SK-N-SH (cell line): ENCODE results near the gene RAPGEF4. TPM values are rescaled to one million over a fixed set of nuclear protein-coding genes. Genes with fewer than 3 reads are reported as not detected.

Experiments
- CTCF ChIA-PET: fragments of 300-600, 350-600 bp; formaldehyde crosslinking; extraction: SDS; loops from one replicate; lab custom pipeline; 2021; lab: Yijun Ruan, JAX
- POLR2A ChIA-PET: fragments of 350-600 bp; sonication (Branson Sonifier 250); formaldehyde crosslinking; extraction: SDS; loops from one replicate; lab custom pipeline; 2020; ENCODE audit warnings: antibody characterized with exemption, inconsistent platforms; lab: Yijun Ruan, JAX
- DNase-seq: peaks from one replicate; pipeline ENCODE4 v3.0.0; 2012
- H2AFZ ChIP-seq: fragments of 200-600 bp; sonication (generic); 2 replicates; pipeline ENCODE4 v1.8.1; 2016; ENCODE audit warnings: antibody characterized with exemption, mild to moderate bottlenecking, low read depth
- H3F3A ChIP-seq: fragments of 200-600 bp; sonication (generic); replicated peaks from 2 replicates; pipeline ENCODE3; 2016; ENCODE audit warnings: antibody characterized with exemption, mild to moderate bottlenecking; ENCODE audit not compliant: insufficient read depth
- H3K27ac ChIP-seq, 2 experiments: fragments of 200-500 bp in 1 of 2; fragments of 200-600 bp in 1 of 2; sonication (Bioruptor generic) in 1 of 2; sonication (generic), shearing (Covaris generic) in 1 of 2; 2 replicates each; pipeline versions ENCODE4 v1.5.1 to v1.6.1; 2014 to 2016; ENCODE audit warnings: low read depth in 2 of 2, inconsistent platforms in 1 of 2, low read length in 1 of 2, mild to moderate bottlenecking in 1 of 2, mixed read lengths in 1 of 2
- H3K27me3 ChIP-seq: fragments of 200-600 bp; sonication (generic), shearing (Covaris generic); 2 replicates; pipeline ENCODE4 v1.6.1; 2016; ENCODE audit warnings: mixed run types; ENCODE audit not compliant: insufficient read depth
- H3K36me3 ChIP-seq, 2 experiments: fragments of 200-500 bp in 1 of 2; fragments of 200-600 bp in 1 of 2; sonication (Bioruptor generic) in 1 of 2; sonication (generic) in 1 of 2; replicated peaks in 1 of 2; 2 replicates each; pipeline versions ENCODE3 to v1.5.1; 2014 to 2016; ENCODE audit warnings: low read length in 1 of 2, mild to moderate bottlenecking in 1 of 2; ENCODE audit not compliant: insufficient read depth in 2 of 2, control insufficient read depth in 1 of 2
- H3K4me1 ChIP-seq, 2 experiments: fragments of 200-500 bp in 1 of 2; fragments of 200-600 bp in 1 of 2; sonication (Bioruptor generic) in 1 of 2; sonication (generic), shearing (Covaris generic) in 1 of 2; 2 replicates each; pipeline versions ENCODE4 v1.5.1 to v1.6.1; 2014 to 2016; ENCODE audit warnings: low read depth in 1 of 2, low read length in 1 of 2, mixed run types in 1 of 2; ENCODE audit not compliant: insufficient read depth in 2 of 2, control insufficient read depth in 1 of 2
- H3K4me2 ChIP-seq: fragments of 200-600 bp; sonication (generic), shearing (Covaris generic); 2 replicates; pipeline ENCODE4 v1.6.1; 2017; ENCODE audit warnings: mixed run types
- H3K4me3 ChIP-seq, 2 experiments: fragments of 200-500 bp in 1 of 2; fragments of 200-600 bp in 1 of 2; sonication (Bioruptor generic) in 1 of 2; sonication (generic), shearing (Covaris generic) in 1 of 2; 2 replicates each; pipeline versions ENCODE4 v1.5.1 to v1.8.1; 2014 to 2016; ENCODE audit warnings: low read depth in 2 of 2, inconsistent platforms in 1 of 2, low read length in 1 of 2, mild to moderate bottlenecking in 1 of 2, mixed read lengths in 1 of 2, moderate library complexity in 1 of 2
- H3K79me2 ChIP-seq: fragments of 200-600 bp; sonication (generic); 2 replicates; pipeline ENCODE4 v1.8.1; 2017; ENCODE audit warnings: mild to moderate bottlenecking; ENCODE audit not compliant: insufficient read depth
- H3K9ac ChIP-seq: fragments of 200-600 bp; sonication (generic); 2 replicates; pipeline ENCODE4 v1.6.1; 2017; ENCODE audit warnings: mixed run types
- H3K9me2 ChIP-seq: fragments of 200-600 bp; sonication (generic); 2 replicates; pipeline ENCODE4 v1.6.1; 2017; ENCODE audit warnings: mixed run types
- H3K9me3 ChIP-seq: fragments of 200-600 bp; sonication (generic); 2 replicates; pipeline ENCODE4 v1.6.1; 2017; ENCODE audit warnings: mixed run types, mild to moderate bottlenecking, moderate library complexity
- H4K20me1 ChIP-seq: fragments of 200-600 bp; sonication (generic); 2 replicates; pipeline ENCODE4 v1.6.1; 2017; ENCODE audit warnings: mild to moderate bottlenecking, mixed run types; ENCODE audit not compliant: insufficient read depth
- ELF1 ChIP-seq: IDR thresholded peaks from 2 replicates; pipeline ENCODE4 v1.4.0; 2012
- EP300 ChIP-seq, 2 experiments: IDR thresholded peaks; 2 replicates each; pipeline versions ENCODE4 v1.4.0 to v1.6.1; 2012; ENCODE audit warnings: borderline replicate concordance in 1 of 2, low read depth in 1 of 2, low read length in 1 of 2
- FOXJ3 ChIP-seq: sonication (generic); formaldehyde crosslinking; IDR thresholded peaks from 2 replicates; pipeline ENCODE4 v1.5.1; 2020; ENCODE audit warnings: mild to moderate bottlenecking, missing genetic modification reagents
- FOXM1 ChIP-seq: IDR thresholded peaks from 2 replicates; pipeline ENCODE4 v1.4.0; 2012; ENCODE audit warnings: low read depth, mild to moderate bottlenecking
- GATA2 ChIP-seq: sonication (generic); formaldehyde crosslinking; IDR thresholded peaks from 2 replicates; pipeline ENCODE4 v1.5.0; 2020; ENCODE audit warnings: mild to moderate bottlenecking, missing genetic modification reagents
- JUND ChIP-seq: IDR thresholded peaks from 2 replicates; pipeline ENCODE4 v1.4.0; 2012
- MEF2A ChIP-seq: IDR thresholded peaks from 2 replicates; pipeline ENCODE4 v1.4.0; 2012; ENCODE audit warnings: low read depth, borderline replicate concordance
- SMC3 ChIP-seq: IDR thresholded peaks from 2 replicates; pipeline ENCODE4 v1.6.1; 2012; ENCODE audit warnings: low read depth, low read length, improper control_type of control experiment
- TAF1 ChIP-seq: IDR thresholded peaks from 2 replicates; pipeline ENCODE4 v1.6.1; 2012; ENCODE audit warnings: low read depth, mild to moderate bottlenecking, low read length, moderate library complexity, borderline replicate concordance
- TCF12 ChIP-seq: IDR thresholded peaks from 2 replicates; pipeline ENCODE4 v1.4.0; 2012
- WGBS: methylation state at CpG from one replicate; pipeline ENCODE4 v1.1.6; 2017; ENCODE audit warnings: low lambda C conversion rate; 5-methylcytosine and 5-hydroxymethylcytosine counted together
- polyA plus RNA-seq, 3 experiments: library from polyadenylated mRNA; depleted of rRNA; stranded (reverse); fragments of >200 nt; gene quantifications; 2 replicates each; pipeline ENCODE4 v1.2.3, GENCODE V29; 2012
- TF ChIP-seq, protein P1 (sequence below): fragments of 200-600 bp; sonication (generic); IDR thresholded peaks from 2 replicates; pipeline ENCODE4 v1.6.1; 2017; ENCODE audit warnings: antibody characterized with exemption, mild to moderate bottlenecking, moderate library complexity
- TF ChIP-seq, protein P2 (sequence below): IDR thresholded peaks from 2 replicates; pipeline ENCODE4 v1.4.0; 2012; ENCODE audit warnings: low read depth, borderline replicate concordance
- TF ChIP-seq, protein P3 (sequence below): IDR thresholded peaks from 2 replicates; pipeline ENCODE4 v1.4.0; 2012; ENCODE audit warnings: low read depth
- TF ChIP-seq, protein P4 (sequence below): IDR thresholded peaks from 2 replicates; pipeline ENCODE4; 2012

RAPGEF4 gene
- polyA plus RNA-seq, 1 of the 3 experiments (the other 2 are of a cell fraction) = 0.30 TPM

DNA sequence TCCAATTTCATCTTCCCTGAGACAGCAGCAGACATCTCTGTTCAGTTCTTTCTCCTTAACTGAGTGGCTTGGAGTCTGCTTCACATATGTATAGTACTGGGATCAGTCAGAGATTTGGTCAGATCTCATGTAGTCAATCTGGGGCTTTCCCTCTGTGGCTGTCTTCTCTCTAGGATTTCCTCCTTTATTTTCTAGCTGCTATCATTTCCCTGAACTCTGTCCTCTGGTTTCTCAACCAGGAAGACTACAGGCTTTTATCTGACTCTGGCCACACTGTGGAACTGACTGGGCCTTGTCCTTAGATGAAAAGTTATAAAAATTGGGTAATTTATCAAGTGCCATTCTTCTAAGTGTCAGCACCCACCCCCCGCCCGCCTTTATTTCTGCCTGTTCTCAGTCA, 121.0 kb downstream of the RAPGEF4 start:
- Histone ChIP-seq H3K9me2 (no peaks in the 10 kb centered on the region), H3K79me2 (no peaks in the 10 kb centered on the region), H3K9me3 (no peaks in the 10 kb centered on the region), H3K27me3 (no peaks in the 10 kb centered on the region), H3K4me1 (peaks cover 5 to 27% of the 10 kb centered on the region in 2 experiments; a peak in 2 of 4 replicates), H2AFZ (no peak overlapping the region), H3K4me2 (no peak overlapping the region), H3F3A (no peaks in the 10 kb centered on the region), H3K4me3 (no peak overlapping the region), H3K36me3 (no peaks in the 10 kb centered on the region), H3K9ac (no peak overlapping the region), H4K20me1 (no peaks in the 10 kb centered on the region), H3K27ac (peak overlapping the region in 1 of 2 experiments; percentile 79; a peak in 2 of 4 replicates)
- 91% methylated on average over 2 of the region's 2 CpGs for WGBS
- POLR2A ChIA-PET = no interaction called here
- no peak for DNase-seq
- TF ChIP-seq, protein P1, sequence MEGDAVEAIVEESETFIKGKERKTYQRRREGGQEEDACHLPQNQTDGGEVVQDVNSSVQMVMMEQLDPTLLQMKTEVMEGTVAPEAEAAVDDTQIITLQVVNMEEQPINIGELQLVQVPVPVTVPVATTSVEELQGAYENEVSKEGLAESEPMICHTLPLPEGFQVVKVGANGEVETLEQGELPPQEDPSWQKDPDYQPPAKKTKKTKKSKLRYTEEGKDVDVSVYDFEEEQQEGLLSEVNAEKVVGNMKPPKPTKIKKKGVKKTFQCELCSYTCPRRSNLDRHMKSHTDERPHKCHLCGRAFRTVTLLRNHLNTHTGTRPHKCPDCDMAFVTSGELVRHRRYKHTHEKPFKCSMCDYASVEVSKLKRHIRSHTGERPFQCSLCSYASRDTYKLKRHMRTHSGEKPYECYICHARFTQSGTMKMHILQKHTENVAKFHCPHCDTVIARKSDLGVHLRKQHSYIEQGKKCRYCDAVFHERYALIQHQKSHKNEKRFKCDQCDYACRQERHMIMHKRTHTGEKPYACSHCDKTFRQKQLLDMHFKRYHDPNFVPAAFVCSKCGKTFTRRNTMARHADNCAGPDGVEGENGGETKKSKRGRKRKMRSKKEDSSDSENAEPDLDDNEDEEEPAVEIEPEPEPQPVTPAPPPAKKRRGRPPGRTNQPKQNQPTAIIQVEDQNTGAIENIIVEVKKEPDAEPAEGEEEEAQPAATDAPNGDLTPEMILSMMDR = no peak
- TF ChIP-seq ELF1 (no peak), JUND (no peak), SMC3 (no peak), TAF1 (no peak), TCF12 (no peak), FOXJ3 (CRISPR knock-in tag) (no peak)
- TF ChIP-seq, protein P2, sequence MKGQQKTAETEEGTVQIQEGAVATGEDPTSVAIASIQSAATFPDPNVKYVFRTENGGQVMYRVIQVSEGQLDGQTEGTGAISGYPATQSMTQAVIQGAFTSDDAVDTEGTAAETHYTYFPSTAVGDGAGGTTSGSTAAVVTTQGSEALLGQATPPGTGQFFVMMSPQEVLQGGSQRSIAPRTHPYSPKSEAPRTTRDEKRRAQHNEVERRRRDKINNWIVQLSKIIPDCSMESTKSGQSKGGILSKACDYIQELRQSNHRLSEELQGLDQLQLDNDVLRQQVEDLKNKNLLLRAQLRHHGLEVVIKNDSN = no peak
- TF ChIP-seq, protein P3, sequence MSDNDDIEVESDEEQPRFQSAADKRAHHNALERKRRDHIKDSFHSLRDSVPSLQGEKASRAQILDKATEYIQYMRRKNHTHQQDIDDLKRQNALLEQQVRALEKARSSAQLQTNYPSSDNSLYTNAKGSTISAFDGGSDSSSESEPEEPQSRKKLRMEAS = no peak
- CTCF ChIA-PET = interaction anchor here (9.5 kb wide), 1 partner anchor 75 kb away, joined by 98 read pairs; no protein-coding TSS in a partner anchor

DNA sequence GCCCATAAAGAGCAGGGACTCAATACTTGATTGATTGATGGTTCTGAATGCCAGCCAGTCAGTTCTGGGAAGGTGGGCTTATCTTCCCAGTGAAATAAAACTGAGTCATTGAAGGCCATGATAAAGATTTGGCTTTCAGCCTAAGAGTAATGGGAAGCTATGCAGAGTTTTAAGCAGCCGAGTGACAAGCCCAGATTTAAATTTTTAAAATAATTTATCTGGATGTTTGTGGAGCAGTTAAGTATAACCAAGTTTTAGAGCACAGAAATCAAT, 122.8 kb downstream of the RAPGEF4 start:
- no peaks in the 10 kb centered on the region for H4K20me1 ChIP-seq
- ChIA-PET CTCF (interaction anchor here (1.6 to 9.5 kb wide), 4 partner anchors 45 to 73 kb away, joined by 3 to 98 read pairs (median 14); no protein-coding TSS in a partner anchor), POLR2A (interaction anchor here (0.8 kb wide), 1 partner anchor 16 kb away, joined by 3 read pairs; no protein-coding TSS in a partner anchor)
- no peak for DNase-seq
- peak overlapping the region in 1 of 2 experiments; percentile 99; a peak in 2 of 4 replicates for H3K27ac ChIP-seq
- no peaks in the 10 kb centered on the region for H3K9me3 ChIP-seq
- peaks cover 5 to 34% of the 10 kb centered on the region in 2 experiments; a peak in 2 of 4 replicates for H3K4me1 ChIP-seq
- no peak overlapping the region for H3K9ac ChIP-seq
- 46% methylated on average over 1 of the region's 1 CpG for WGBS
- no peaks in the 10 kb centered on the region for H3K27me3 ChIP-seq
- H3K4me3 ChIP-seq = no peak overlapping the region
- no peak for TF ChIP-seq MEF2A
- TF ChIP-seq GATA2 (CRISPR knock-in tag) = peak; percentile 21; the same call in 1 of the 2 replicates
- TF ChIP-seq FOXM1 = no peak
- TF ChIP-seq EP300 (IDR thresholded peaks at IDR 0.05; ENCODE audit: borderline replicate concordance in 1 of 2, low read depth in 1 of 2, low read length in 1 of 2) = peak in 1 of 2 experiments; percentile 25; a peak in 1 of 4 replicates
- TF ChIP-seq, protein P3 = no peak
- TF ChIP-seq, protein P4, sequence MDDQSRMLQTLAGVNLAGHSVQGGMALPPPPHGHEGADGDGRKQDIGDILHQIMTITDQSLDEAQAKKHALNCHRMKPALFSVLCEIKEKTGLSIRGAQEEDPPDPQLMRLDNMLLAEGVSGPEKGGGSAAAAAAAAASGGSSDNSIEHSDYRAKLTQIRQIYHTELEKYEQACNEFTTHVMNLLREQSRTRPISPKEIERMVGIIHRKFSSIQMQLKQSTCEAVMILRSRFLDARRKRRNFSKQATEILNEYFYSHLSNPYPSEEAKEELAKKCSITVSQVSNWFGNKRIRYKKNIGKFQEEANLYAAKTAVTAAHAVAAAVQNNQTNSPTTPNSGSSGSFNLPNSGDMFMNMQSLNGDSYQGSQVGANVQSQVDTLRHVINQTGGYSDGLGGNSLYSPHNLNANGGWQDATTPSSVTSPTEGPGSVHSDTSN = peak; percentile 64
- H3F3A ChIP-seq = no peaks in the 10 kb centered on the region
- no peak overlapping the region for H2AFZ ChIP-seq
- H3K79me2 ChIP-seq = no peaks in the 10 kb centered on the region
- H3K9me2 ChIP-seq = no peaks in the 10 kb centered on the region
- no peaks in the 10 kb centered on the region for H3K36me3 ChIP-seq
- H3K4me2 ChIP-seq = no peak overlapping the region
